Stomach (tissue), 9 donors: ENCODE data around the gene FBXW8. TPM values are rescaled to one million over a fixed set of nuclear protein-coding genes. Genes with fewer than 3 reads are reported as not detected.

Experiments
- DNase-seq, 2 donors: peaks; one replicate each; pipeline versions ENCODE4 v3.0.0 to v3.0.0-alpha.2; 2013 to 2019
- H3K27ac ChIP-seq, 5 donors: fragments of 200-600 bp in 4 of 5; sonication (generic) in 4 of 5; one replicate each; pipeline ENCODE4 v1.5.1; 2013 to 2019; ENCODE audit warnings: mild to moderate bottlenecking in 1 of 5, moderate library complexity in 1 of 5
- H3K27me3 ChIP-seq, 3 donors: fragments of 200-600 bp; sonication (generic); one replicate each; pipeline ENCODE4 v1.5.1; 2017 to 2019; ENCODE audit warnings: mixed run types in 1 of 3
- H3K36me3 ChIP-seq, 4 donors: fragments of 200-600 bp; sonication (generic); 1 replicate in 3 of 4; 2 replicates in 1 of 4; pipeline ENCODE4 v1.5.1; 2016 to 2019
- H3K4me1 ChIP-seq, 4 donors: fragments of 200-600 bp; sonication (generic); one replicate each; pipeline ENCODE4 v1.5.1; 2016 to 2019
- H3K4me3 ChIP-seq, 4 donors: fragments of 200-600 bp; sonication (generic) in 3 of 4; one replicate each; pipeline ENCODE4 v1.5.1; 2016 to 2019; ENCODE audit warnings: mild to moderate bottlenecking in 1 of 4
- H3K9me3 ChIP-seq, 4 donors: fragments of 200-600 bp; sonication (generic); one replicate each; pipeline ENCODE4 v1.5.1; 2016 to 2019
- CTCF ChIP-seq, 7 experiments: fragments of 450-650 bp in 4 of 7; fragments of 200-600 bp in 3 of 7; sonication (generic) in 3 of 7; IDR thresholded peaks; one replicate each; pipeline ENCODE4 v1.5.1; 2016 to 2019; ENCODE audit warnings: antibody characterized with exemption in 7 of 7, control low read depth in 2 of 7, mild to moderate bottlenecking in 1 of 7
- EP300 ChIP-seq: sonication (generic); formaldehyde crosslinking; IDR thresholded peaks from one replicate; pipeline ENCODE4 v1.6.1; 2017; ENCODE audit warnings: antibody characterized with exemption
- POLR2A ChIP-seq, 4 donors: fragments of 450-650 bp; IDR thresholded peaks; one replicate each; pipeline ENCODE4 v1.6.1; 2016; ENCODE audit warnings: antibody characterized with exemption in 4 of 4, control low read depth in 2 of 4, mild to moderate bottlenecking in 1 of 4, moderate library complexity in 1 of 4
- POLR2AphosphoS5 ChIP-seq, 3 donors: sonication (generic); formaldehyde crosslinking; IDR thresholded peaks; one replicate each; pipeline ENCODE4 v1.6.1; 2016; ENCODE audit warnings: antibody characterized with exemption in 3 of 3
- WGBS, 5 donors: extraction: QIAGEN DNeasy Blood & Tissue Kit in 3 of 5; methylation state at CpG; one replicate each; pipeline versions ENCODE4 v1.1.5 to v1.1.7; 2013 to 2018; 5-methylcytosine and 5-hydroxymethylcytosine counted together
- intact Hi-C: fragments of 100-400 bp; cut with DNase I; formaldehyde crosslinking; loops from one replicate; pipeline ENCODE4 v1.15.1; 2023; ENCODE audit warnings: low total_unique reads
- polyA plus RNA-seq, 3 donors: library from polyadenylated mRNA; stranded (reverse); fragments of 200-250 nt; gene quantifications; one replicate each; pipeline ENCODE4 v1.2.3, GENCODE V29; 2013
- total RNA-seq, 5 donors: library from RNA; depleted of rRNA; stranded (reverse); fragments of >200 nt; gene quantifications; one replicate each; pipeline versions ENCODE4 v1.1.0 to v1.2.3, GENCODE V29; 2014 to 2016
- donor health status: healthy with polysubstance abuse.
- donor health status: Bipolar disorder and iron deficiency.
- donor health status: healthy.

Gene FBXW8
- total and polyA plus RNA-seq, 8 donors = 3.2 to 28.7 (median 6.7) TPM

GRCh38 chr12:117067016-117067415 is 156.3 kb downstream of the FBXW8 start:
- Histone ChIP-seq H3K27me3 (no peaks in the 10 kb centered on the region), H3K4me3 (no peak overlapping the region), H3K4me1 (peaks cover 7 to 68% (median 26%) of the 10 kb centered on the region in 4 donors), H3K36me3 (peaks cover 0 to 20% (median 4%) of the 10 kb centered on the region in 4 donors), H3K9me3 (no peaks in the 10 kb centered on the region), H3K27ac (no peak overlapping the region)
- no peak for DNase-seq
- no peak for TF ChIP-seq POLR2A (IDR thresholded peaks at IDR 0.05)
- TF ChIP-seq POLR2AphosphoS5 (IDR thresholded peaks at IDR 0.05) = no peak
- no peak for TF ChIP-seq CTCF (IDR thresholded peaks at IDR 0.05)
- no peak for TF ChIP-seq EP300
- intact Hi-C loops = no loop called here
- WGBS, 5 donors = 89 to 92% (median 89%) methylated on average over 10 of the region's 10 CpGs

- no peak for DNase-seq
- H3K4me1 ChIP-seq = peaks cover 7 to 62% (median 22%) of the 10 kb centered on the region in 4 donors
- intact Hi-C loops = no loop called here
- WGBS, 5 donors = 80 to 90% (median 87%) methylated on average over 3 of the region's 3 CpGs
- H3K27ac ChIP-seq = no peak overlapping the region
- no peak for TF ChIP-seq POLR2A (IDR thresholded peaks at IDR 0.05)
- no peak for TF ChIP-seq CTCF (IDR thresholded peaks at IDR 0.05)
- no peak for TF ChIP-seq POLR2AphosphoS5 (IDR thresholded peaks at IDR 0.05)
- no peak for TF ChIP-seq EP300
- no peak overlapping the region for H3K4me3 ChIP-seq
- no peaks in the 10 kb centered on the region for H3K27me3 ChIP-seq
- no peaks in the 10 kb centered on the region for H3K9me3 ChIP-seq
- H3K36me3 ChIP-seq = peaks cover 0 to 26% (median 7%) of the 10 kb centered on the region in 4 donors
Observed at GRCh38 chr12:117067638-117068037, 156.9 kb downstream of the FBXW8 start.

- no peak for TF ChIP-seq POLR2A (IDR thresholded peaks at IDR 0.05)
- TF ChIP-seq POLR2AphosphoS5 (IDR thresholded peaks at IDR 0.05) = no peak
- TF ChIP-seq CTCF (IDR thresholded peaks at IDR 0.05) = no peak
- TF ChIP-seq EP300 = no peak
- H3K9me3 ChIP-seq = no peaks in the 10 kb centered on the region
- DNase-seq = no peak
- peak overlapping the region in 1 of 5 donors; percentile 69 for H3K27ac ChIP-seq
- 68 to 83% (median 74%) methylated on average over 8 of the region's 8 CpGs for WGBS, 5 donors
- peaks cover 0 to 53% (median 14%) of the 10 kb centered on the region in 4 donors for H3K4me1 ChIP-seq
- intact Hi-C loops = no loop called here
- H3K36me3 ChIP-seq = peaks cover 0 to 33% (median 10%) of the 10 kb centered on the region in 4 donors
- H3K27me3 ChIP-seq = no peaks in the 10 kb centered on the region
- no peak overlapping the region for H3K4me3 ChIP-seq
Observed at GRCh38 chr12:117068492-117068891, 157.7 kb downstream of the FBXW8 start.

GRCh38 chr12:117069101-117069797 is 158.5 kb downstream of the FBXW8 start:
- H3K4me1 ChIP-seq = peaks cover 0 to 46% (median 7%) of the 10 kb centered on the region in 4 donors
- no peak for DNase-seq
- H3K27ac ChIP-seq = peak overlapping the region in 2 of 5 donors; percentile 33 to 69
- H3K4me3 ChIP-seq = no peak overlapping the region
- peaks cover 0 to 41% (median 14%) of the 10 kb centered on the region in 4 donors for H3K36me3 ChIP-seq
- H3K9me3 ChIP-seq = no peaks in the 10 kb centered on the region
- intact Hi-C loops = no loop called here
- no peaks in the 10 kb centered on the region for H3K27me3 ChIP-seq
- TF ChIP-seq EP300 (no peak), CTCF (IDR thresholded peaks at IDR 0.05) (no peak), POLR2A (IDR thresholded peaks at IDR 0.05) (no peak), POLR2AphosphoS5 (IDR thresholded peaks at IDR 0.05) (no peak)
- 65 to 76% (median 72%) methylated on average over 17 of the region's 17 CpGs for WGBS, 5 donors
